ENCODE data around the gene TMED9. TPM values are rescaled to one million over a fixed set of nuclear protein-coding genes. Genes with fewer than 3 reads are reported as not detected.

TMED9 gene
- total and polyA plus RNA-seq, 10 of the 15 experiments (the other 5 are each of a cell fraction or from before 2014, with no cell fraction given), result 35.7 to 144 (median 105) TPM

DNA sequence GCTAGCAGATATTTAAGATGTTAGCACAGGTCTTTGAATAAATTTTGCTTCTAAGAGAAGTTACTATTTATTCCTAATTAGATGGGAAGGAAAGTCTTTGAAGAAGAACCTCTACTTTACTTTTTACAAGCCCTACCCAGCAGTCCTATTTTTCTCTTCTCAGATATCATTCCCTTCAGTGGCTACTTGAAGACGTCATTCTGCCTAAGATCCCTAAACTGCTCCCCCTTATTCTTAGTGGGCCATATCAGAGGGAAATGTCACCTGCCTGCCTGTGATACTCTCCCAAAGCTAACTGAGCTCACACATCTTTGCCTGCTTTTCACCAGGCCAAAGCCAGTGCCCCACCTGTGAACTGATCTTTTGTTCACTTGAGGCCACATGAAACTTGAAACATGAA lies 16.5 kb upstream of the TMED9 start:
- H3K9ac ChIP-seq (ENCODE audit: control insufficient read depth, insufficient read depth, low read length), result no peak overlapping the region
- SMC1A ChIA-PET (ENCODE audit: uncharacterized antibody, unreplicated experiment), result interaction anchor here (0.7 kb wide), 1 partner anchor 140 kb away, joined by 3 read pairs; no protein-coding TSS in a partner anchor
- H2AFZ ChIP-seq (ENCODE audit: control insufficient read depth, low read depth, low read length), result no peak overlapping the region
- no peaks in the 10 kb centered on the region for H3K27me3 ChIP-seq (replicated peaks in 1 of 2; ENCODE audit: control insufficient read depth in 2 of 2, insufficient read depth in 2 of 2, low read length in 1 of 2)
- H4K20me1 ChIP-seq (ENCODE audit: control insufficient read depth, insufficient read depth), result no peaks in the 10 kb centered on the region
- FAIRE-seq, result no peak
- no peaks in the 10 kb centered on the region for H3K9me3 ChIP-seq (replicated peaks; ENCODE audit: control insufficient read depth, insufficient read depth, low read length)
- RAD21 ChIA-PET (ENCODE audit: unreplicated experiment), result no interaction called here
- no peak for DNase-seq (ENCODE audit: low read depth, low spot score)
- no peaks in the 10 kb centered on the region for H3K79me2 ChIP-seq (ENCODE audit: control insufficient read depth, insufficient read depth, low read length)
- BruUV-seq (replicated peaks), result no TSS peak
- no peak for TF ChIP-seq RBBP5 (conservative IDR thresholded peaks at IDR 0.05)
- TF ChIP-seq GABPA (IDR thresholded peaks at IDR 0.05; ENCODE audit: low read depth), result no peak
- no peak for TF ChIP-seq SIN3A (IDR thresholded peaks at IDR 0.05; ENCODE audit: low read depth, low read length)
- TF ChIP-seq, protein P1, sequence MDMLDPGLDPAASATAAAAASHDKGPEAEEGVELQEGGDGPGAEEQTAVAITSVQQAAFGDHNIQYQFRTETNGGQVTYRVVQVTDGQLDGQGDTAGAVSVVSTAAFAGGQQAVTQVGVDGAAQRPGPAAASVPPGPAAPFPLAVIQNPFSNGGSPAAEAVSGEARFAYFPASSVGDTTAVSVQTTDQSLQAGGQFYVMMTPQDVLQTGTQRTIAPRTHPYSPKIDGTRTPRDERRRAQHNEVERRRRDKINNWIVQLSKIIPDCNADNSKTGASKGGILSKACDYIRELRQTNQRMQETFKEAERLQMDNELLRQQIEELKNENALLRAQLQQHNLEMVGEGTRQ (IDR thresholded peaks at IDR 0.05; ENCODE audit: borderline replicate concordance, low read depth, low read length), result no peak
- no peak for TF ChIP-seq NFYA (IDR thresholded peaks at IDR 0.05; ENCODE audit: borderline replicate concordance, low read depth, low read length)
- no peak for TF ChIP-seq SREBF1 (IDR thresholded peaks at IDR 0.05; ENCODE audit: low read length)
- no peak for TF ChIP-seq ETV6 (conservative IDR thresholded peaks at IDR 0.05 in 1 of 2, IDR thresholded peaks at IDR 0.05 in 1 of 2; ENCODE audit: borderline replicate concordance in 1 of 2, low read depth in 1 of 2)
- no peak for TF ChIP-seq FOXK2 (IDR thresholded peaks at IDR 0.05)
- TF ChIP-seq EZH2 (IDR thresholded peaks at IDR 0.05; ENCODE audit: borderline replicate concordance, control insufficient read depth, low read depth, low read length), result no peak
- no peak for TF ChIP-seq NFXL1 (IDR thresholded peaks at IDR 0.05; ENCODE audit: borderline replicate concordance)
- no peak overlapping the region for H3K4me2 ChIP-seq (ENCODE audit: control insufficient read depth, insufficient read depth)
- intact Hi-C loops (cut with micrococcal nuclease; ENCODE audit: unreplicated experiment), result no loop called here
- H3K27ac ChIP-seq (ENCODE audit: control insufficient read depth, insufficient read depth), result no peak overlapping the region
- in situ Hi-C loops (cut with MboI), result no loop called here
- POLR2A ChIA-PET, result no interaction called here
- H3K4me1 ChIP-seq (ENCODE audit: control insufficient read depth, insufficient read depth, low read length), result no peaks in the 10 kb centered on the region
- CTCF ChIA-PET, result no interaction called here
- ATAC-seq, result no peak
- H3K36me3 ChIP-seq (ENCODE audit: control insufficient read depth in 2 of 2, insufficient read depth in 2 of 2, low read length in 1 of 2), result no peaks in the 10 kb centered on the region
- WGBS (ENCODE audit: insufficient coverage, insufficient replicate concordance, low lambda C conversion rate, missing lambda C conversion rate), result 0% methylated on average over 1 of the region's 1 CpG
- H3K4me3 ChIP-seq, result no peak overlapping the region
